Activated CD8-positive, alpha-beta memory T cell treated with anti-CD3 and anti-CD28 coated beads, Interleukin-2, amount 50 U/mL, for 1 hour (primary cell): Measurements from ENCODE around the gene CHD6.

Experiments
- DNase-seq: peaks from one replicate; pipeline ENCODE4 v3.0.0-alpha.2; 2020; ENCODE audit errors: extremely low read depth

CHD6 gene

GRCh38 chr20:41432746-41433145 is 185.4 kb downstream of the CHD6 start:
- DNase-seq: no peak

- peak; percentile 3 for DNase-seq
Observed at GRCh38 chr20:41428285-41428684, 189.9 kb downstream of the CHD6 start.

- no peak for DNase-seq
Observed at GRCh38 chr20:41427833-41428232, 190.3 kb downstream of the CHD6 start.

GRCh38 chr20:41426976-41427375 is 191.2 kb downstream of the CHD6 start:
- DNase-seq: no peak

GRCh38 chr20:41426086-41426830 is 191.9 kb downstream of the CHD6 start:
- DNase-seq: no peak

GRCh38 chr20:41425180-41425884 is 192.8 kb downstream of the CHD6 start:
- DNase-seq: no peak

GRCh38 chr20:41424546-41424945 is 193.6 kb downstream of the CHD6 start:
- no peak for DNase-seq

- DNase-seq: no peak
Observed at GRCh38 chr20:41424011-41424410, 194.2 kb downstream of the CHD6 start.

GRCh38 chr20:41422953-41423352 is 195.2 kb downstream of the CHD6 start:
- DNase-seq: no peak

GRCh38 chr20:41418739-41419293 is 199.4 kb downstream of the CHD6 start:
- no peak for DNase-seq

GRCh38 chr20:41418031-41418430 is 200.1 kb downstream of the CHD6 start:
- no peak for DNase-seq

- no peak for DNase-seq
Observed at GRCh38 chr20:41415191-41415590, 203.0 kb downstream of the CHD6 start.

- no peak for DNase-seq
Observed at GRCh38 chr20:41413169-41413568, 205.0 kb downstream of the CHD6 start.

- no peak for DNase-seq
Observed at GRCh38 chr20:41412324-41413120, 205.7 kb downstream of the CHD6 start.

- no peak for DNase-seq
Observed at GRCh38 chr20:41411391-41411847, 206.8 kb downstream of the CHD6 start.

- DNase-seq: no peak
Observed at GRCh38 chr20:41408986-41409385, 209.2 kb downstream of the CHD6 start.

- DNase-seq: no peak
Observed at GRCh38 chr20:41408156-41408794, 209.9 kb downstream of the CHD6 start.

- DNase-seq: no peak
Observed at GRCh38 chr20:41407607-41408006, 210.6 kb downstream of the CHD6 start.

- DNase-seq: no peak
Observed at GRCh38 chr20:41406896-41407444, 211.2 kb downstream of the CHD6 start.

- no peak for DNase-seq
Observed at GRCh38 chr20:41406353-41406752, 211.8 kb downstream of the CHD6 start.

- no peak for DNase-seq
Observed at GRCh38 chr20:41405436-41405835, 212.7 kb downstream of the CHD6 start.
